ENCODE measurements around the gene VOPP1. TPM values are rescaled to one million over a fixed set of nuclear protein-coding genes. Genes with fewer than 3 reads are reported as not detected.
A peak's percentile ranks its signal among the peaks of the same experiment; 100 is the strongest.

Gene VOPP1
- total RNA-seq, 1 experiment from 2014 or later, result 30.3 TPM

GRCh38 chr7:55432939-55433784 lies 139.1 kb downstream of the VOPP1 start:
- BruUV-seq (replicated peaks), result no TSS peak
- peak; percentile 63 to 69 (median 65); a peak in 5 of 6 replicates for TF ChIP-seq CTCF (IDR thresholded peaks at IDR 0.05 in 2 of 3, conservative IDR thresholded peaks at IDR 0.05 in 1 of 3; ENCODE audit: borderline replicate concordance in 1 of 3, insufficient read depth in 1 of 3, low read depth in 2 of 3, low read length in 2 of 3)
- no peak for TF ChIP-seq SIN3A (IDR thresholded peaks at IDR 0.05; ENCODE audit: low read depth)
- TF ChIP-seq RAD21 (IDR thresholded peaks at IDR 0.05; ENCODE audit: low read depth), result peak; percentile 78
- TF ChIP-seq REST (IDR thresholded peaks at IDR 0.05; ENCODE audit: low read depth), result no peak
- peak; percentile 76 for TF ChIP-seq MAX (IDR thresholded peaks at IDR 0.05)
- peak; percentile 40 for DNase-seq (ENCODE audit: low read depth, low spot score)
- ChIA-PET CTCF (interaction anchor here (0.7 to 1.7 kb wide), 2 partner anchors 160 to 165 kb away, joined by 5 to 9 read pairs; no protein-coding TSS in a partner anchor), POLR2A (no interaction called here), RAD21 (ENCODE audit: low non-redundant PET in 1 of 2, low total read pairs in 2 of 2, uncharacterized antibody in 2 of 2, unreplicated experiment in 2 of 2) (interaction anchor here in 1 of 2 experiments (0.5 to 1.0 kb wide), 2 partner anchors 160 to 343 kb away, joined by 3 to 4 read pairs; no protein-coding TSS in a partner anchor)
- Histone ChIP-seq H3K36me3 (ENCODE audit: control insufficient read depth in 1 of 2, insufficient read depth in 2 of 2, low read length in 2 of 2) (no peaks in the 10 kb centered on the region), H3K9me3 (ENCODE audit: control insufficient read depth in 1 of 2, insufficient read depth in 1 of 2, low read depth in 1 of 2, low read length in 2 of 2) (no peaks in the 10 kb centered on the region), H3K4me3 (replicated peaks in 1 of 2; ENCODE audit: low read depth in 1 of 2, low read length in 2 of 2) (no peak overlapping the region), H2AFZ (ENCODE audit: low read depth, low read length, poor library complexity, severe bottlenecking) (no peak overlapping the region), H3K27me3 (ENCODE audit: insufficient read depth, low read length) (no peaks in the 10 kb centered on the region), H3K79me2 (ENCODE audit: insufficient read depth, low read length) (no peaks in the 10 kb centered on the region), H3K9ac (ENCODE audit: low read length) (no peak overlapping the region), H3K9me2 (ENCODE audit: insufficient read depth) (no peaks in the 10 kb centered on the region), H3K27ac (ENCODE audit: low read depth, low read length) (no peak overlapping the region), H3K4me1 (ENCODE audit: control insufficient read depth in 1 of 2, insufficient read depth in 2 of 2, low read length in 2 of 2) (no peaks in the 10 kb centered on the region), H4K20me1 (ENCODE audit: insufficient read depth) (no peaks in the 10 kb centered on the region), H3K4me2 (ENCODE audit: low read length) (no peak overlapping the region)
- intact Hi-C loops (cut with micrococcal nuclease), result loop anchor here (1.0 kb wide), 2 partner anchors 160 to 165 kb away; no protein-coding TSS in a partner anchor
- peak; percentile 94 for ATAC-seq

Data from HCT116 (cell line).